ENCODE data around the gene TTLL10. TPM values are rescaled to one million over a fixed set of nuclear protein-coding genes. Genes with fewer than 3 reads are reported as not detected.

TTLL10 gene
- total RNA-seq, 1 experiment from 2014 or later, result 0.29 TPM

DNA sequence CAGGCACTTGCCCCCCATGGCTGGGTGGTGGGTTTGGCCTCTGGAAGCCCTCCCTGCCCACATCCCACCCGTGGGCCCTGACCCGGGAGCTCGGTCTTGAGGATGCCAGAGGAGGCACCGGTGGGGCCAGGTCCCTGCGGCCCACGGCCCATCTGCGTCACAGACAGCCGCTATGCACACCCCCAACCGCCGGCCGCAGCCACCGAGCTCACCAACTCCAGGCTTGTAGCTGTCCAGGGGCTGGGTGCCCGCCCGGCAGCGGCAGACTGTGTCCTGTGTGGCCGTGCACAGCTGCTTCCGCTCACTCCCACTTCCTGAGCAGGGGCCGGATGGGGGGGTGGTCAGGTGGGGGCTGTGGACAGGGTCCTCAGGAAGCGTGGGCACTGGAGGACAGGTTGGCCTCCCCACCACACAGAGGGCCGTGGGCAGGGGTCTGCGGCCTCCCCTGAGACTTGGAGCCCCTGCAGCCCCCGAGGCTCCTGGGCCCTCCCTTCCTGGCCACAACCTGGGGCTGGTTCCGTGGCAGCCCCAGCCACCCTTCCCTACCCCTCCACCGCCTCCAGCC is 39.2 kb downstream of the TTLL10 start:
- intact Hi-C loops (cut with micrococcal nuclease; ENCODE audit: unreplicated experiment), result no loop called here
- CTCF ChIA-PET, result no interaction called here
- BruUV-seq (replicated peaks), result no TSS peak
- DNase-seq, result no peak
- H3K36me3 ChIP-seq (ENCODE audit: control insufficient read depth, insufficient read depth, low read length), result no peaks in the 10 kb centered on the region
- Mint-ChIP-seq H3K4me3 (ENCODE audit: unreplicated experiment) (no peak overlapping the region), H3K4me1 (ENCODE audit: low read depth, unreplicated experiment) (no peaks in the 10 kb centered on the region), H3K27me3 (ENCODE audit: insufficient read depth, unreplicated experiment) (no peaks in the 10 kb centered on the region), H3K36me3 (ENCODE audit: insufficient read depth, unreplicated experiment) (peaks cover 9% of the 10 kb centered on the region), H3K9me3 (ENCODE audit: unreplicated experiment) (no peaks in the 10 kb centered on the region), H3K27ac (ENCODE audit: unreplicated experiment) (no peak overlapping the region)
- no peaks in the 10 kb centered on the region for H3K9me3 ChIP-seq
- TF ChIP-seq, protein P1, sequence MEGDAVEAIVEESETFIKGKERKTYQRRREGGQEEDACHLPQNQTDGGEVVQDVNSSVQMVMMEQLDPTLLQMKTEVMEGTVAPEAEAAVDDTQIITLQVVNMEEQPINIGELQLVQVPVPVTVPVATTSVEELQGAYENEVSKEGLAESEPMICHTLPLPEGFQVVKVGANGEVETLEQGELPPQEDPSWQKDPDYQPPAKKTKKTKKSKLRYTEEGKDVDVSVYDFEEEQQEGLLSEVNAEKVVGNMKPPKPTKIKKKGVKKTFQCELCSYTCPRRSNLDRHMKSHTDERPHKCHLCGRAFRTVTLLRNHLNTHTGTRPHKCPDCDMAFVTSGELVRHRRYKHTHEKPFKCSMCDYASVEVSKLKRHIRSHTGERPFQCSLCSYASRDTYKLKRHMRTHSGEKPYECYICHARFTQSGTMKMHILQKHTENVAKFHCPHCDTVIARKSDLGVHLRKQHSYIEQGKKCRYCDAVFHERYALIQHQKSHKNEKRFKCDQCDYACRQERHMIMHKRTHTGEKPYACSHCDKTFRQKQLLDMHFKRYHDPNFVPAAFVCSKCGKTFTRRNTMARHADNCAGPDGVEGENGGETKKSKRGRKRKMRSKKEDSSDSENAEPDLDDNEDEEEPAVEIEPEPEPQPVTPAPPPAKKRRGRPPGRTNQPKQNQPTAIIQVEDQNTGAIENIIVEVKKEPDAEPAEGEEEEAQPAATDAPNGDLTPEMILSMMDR (IDR thresholded peaks at IDR 0.05; ENCODE audit: insufficient read depth in 1 of 2, low read depth in 1 of 2, low read length in 1 of 2, severe bottlenecking in 1 of 2, unreplicated experiment in 1 of 2), result no peak
- no peaks in the 10 kb centered on the region for H3K27me3 ChIP-seq (replicated peaks; ENCODE audit: control insufficient read depth, insufficient read depth, low read length)
- POLR2A ChIA-PET, result no interaction called here
- H3K4me1 ChIP-seq, result no peaks in the 10 kb centered on the region
- no peak overlapping the region for H3K4me3 ChIP-seq (ENCODE audit: low read depth, low read length)

DNA sequence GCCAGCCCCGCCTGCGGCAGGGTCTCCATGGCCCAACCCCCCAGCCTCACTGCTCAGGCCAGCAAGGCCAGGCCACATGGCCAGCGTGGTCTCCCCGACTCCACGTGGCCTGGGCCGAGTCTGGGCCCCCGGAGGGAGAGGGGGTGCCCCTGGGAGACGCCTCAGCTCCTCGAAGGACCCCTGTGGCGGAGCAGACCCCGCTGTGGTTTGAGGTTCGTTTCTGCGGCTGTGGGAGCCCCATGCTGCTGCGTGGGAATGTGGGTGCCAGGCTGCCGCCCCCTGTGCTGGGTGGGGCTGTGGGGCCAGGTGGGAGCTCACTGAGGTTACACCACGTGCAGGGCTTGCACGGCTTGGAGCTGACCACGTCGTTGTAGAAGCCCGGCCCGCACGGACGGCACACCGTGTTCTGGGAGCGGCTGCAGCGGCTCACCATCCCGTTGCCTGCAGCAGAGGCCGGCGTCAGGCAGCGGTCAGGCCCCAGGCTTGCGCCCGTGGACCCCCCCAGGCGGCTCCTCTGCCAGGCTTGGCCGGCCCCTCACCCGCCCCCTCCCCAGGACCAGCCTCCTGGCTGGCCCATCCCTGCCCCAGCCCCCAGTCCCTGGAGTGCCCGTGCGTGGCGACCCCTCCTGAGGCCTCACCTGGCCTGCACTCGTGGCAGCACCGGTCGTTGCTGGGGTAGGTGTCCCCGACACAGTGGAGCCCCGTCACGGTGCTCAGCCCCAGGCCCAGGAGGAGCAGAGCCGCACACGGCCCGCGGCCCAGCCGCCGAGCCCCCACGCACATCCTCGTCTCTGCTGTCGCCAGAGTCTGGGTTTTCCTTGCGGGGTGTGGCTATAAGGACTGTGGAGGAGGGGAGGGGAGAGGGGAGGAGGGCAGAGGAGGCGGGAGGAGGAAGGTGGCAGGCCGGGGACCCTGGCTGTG is 39.9 kb downstream of the TTLL10 start, which contains the start of gene TNFRSF4:
TSS of gene TNFRSF4 (minus strand) at position 809 of the 921 bp plus-strand sequence. CDS start at position 783, 26 bp downstream.
- DNase-seq, result no peak
- H3K36me3 Mint-ChIP-seq (ENCODE audit: insufficient read depth, unreplicated experiment), result peaks cover 9% of the 10 kb centered on the region
- no peaks in the 10 kb centered on the region for H3K27me3 Mint-ChIP-seq (ENCODE audit: insufficient read depth, unreplicated experiment)
- ChIA-PET POLR2A (no interaction called here), CTCF (no interaction called here)
- Histone ChIP-seq H3K4me1 (no peaks in the 10 kb centered on the region), H3K27me3 (replicated peaks; ENCODE audit: control insufficient read depth, insufficient read depth, low read length) (no peaks in the 10 kb centered on the region), H3K4me3 (ENCODE audit: low read depth, low read length) (no peak within 1 kb of the TSS), H3K36me3 (ENCODE audit: control insufficient read depth, insufficient read depth, low read length) (no peaks in the 10 kb centered on the region), H3K9me3 (no peaks in the 10 kb centered on the region)
- no peak within 1 kb of the TSS for H3K27ac Mint-ChIP-seq (ENCODE audit: unreplicated experiment)
- no peaks in the 10 kb centered on the region for H3K4me1 Mint-ChIP-seq (ENCODE audit: low read depth, unreplicated experiment)
- BruUV-seq (replicated peaks), result no TSS peak
- TF ChIP-seq, protein P1 (IDR thresholded peaks at IDR 0.05; ENCODE audit: insufficient read depth in 1 of 2, low read depth in 1 of 2, low read length in 1 of 2, severe bottlenecking in 1 of 2, unreplicated experiment in 1 of 2), result no peak
- intact Hi-C loops (cut with micrococcal nuclease; ENCODE audit: unreplicated experiment), result no loop called here
- no peaks in the 10 kb centered on the region for H3K9me3 Mint-ChIP-seq (ENCODE audit: unreplicated experiment)
- no peak within 1 kb of the TSS for H3K4me3 Mint-ChIP-seq (ENCODE audit: unreplicated experiment)

DNA sequence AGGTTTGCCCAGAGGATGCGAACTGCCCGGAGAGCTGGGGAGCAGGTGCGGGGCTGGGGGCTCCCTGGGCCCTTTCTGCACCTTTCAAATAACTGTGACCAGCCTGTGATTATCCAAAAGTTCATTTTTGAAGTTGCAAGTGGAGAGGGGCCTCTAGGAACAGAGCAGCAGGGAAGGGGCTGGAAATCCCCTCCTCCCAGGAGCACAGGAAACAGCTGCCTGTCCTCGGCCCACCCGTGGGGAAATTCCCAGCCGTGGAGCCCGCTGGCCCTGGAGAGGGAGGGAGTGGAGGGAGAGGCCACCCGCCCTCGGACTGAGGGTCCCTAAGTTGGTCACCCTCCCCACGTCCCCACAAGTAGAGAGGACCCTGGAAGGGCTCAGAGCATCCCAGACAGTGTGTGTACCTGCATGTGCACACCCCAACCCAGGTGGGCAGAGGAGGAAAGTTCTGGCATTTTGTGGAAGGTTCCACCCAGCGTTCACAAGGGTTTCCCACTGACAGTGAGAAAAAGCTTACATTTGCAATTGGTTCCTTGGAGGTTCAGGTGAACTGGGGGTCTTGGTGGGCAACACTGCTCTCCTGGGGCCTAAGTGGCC is 41.5 kb downstream of the TTLL10 start:
- Histone ChIP-seq H3K4me3 (ENCODE audit: low read depth, low read length) (no peak overlapping the region), H3K4me1 (no peaks in the 10 kb centered on the region), H3K27me3 (replicated peaks; ENCODE audit: control insufficient read depth, insufficient read depth, low read length) (no peaks in the 10 kb centered on the region), H3K9me3 (no peaks in the 10 kb centered on the region), H3K36me3 (ENCODE audit: control insufficient read depth, insufficient read depth, low read length) (no peaks in the 10 kb centered on the region)
- intact Hi-C loops (cut with micrococcal nuclease; ENCODE audit: unreplicated experiment), result no loop called here
- peaks cover 15% of the 10 kb centered on the region for H3K36me3 Mint-ChIP-seq (ENCODE audit: insufficient read depth, unreplicated experiment)
- ChIA-PET POLR2A (no interaction called here), CTCF (interaction anchor here (1.2 kb wide), 1 partner anchor 93 kb away, joined by 3 read pairs; no protein-coding TSS in a partner anchor)
- no peak for DNase-seq
- H3K27me3 Mint-ChIP-seq (ENCODE audit: insufficient read depth, unreplicated experiment), result no peaks in the 10 kb centered on the region
- H3K4me1 Mint-ChIP-seq (ENCODE audit: low read depth, unreplicated experiment), result no peaks in the 10 kb centered on the region
- H3K27ac Mint-ChIP-seq (ENCODE audit: unreplicated experiment), result no peak overlapping the region
- no peaks in the 10 kb centered on the region for H3K9me3 Mint-ChIP-seq (ENCODE audit: unreplicated experiment)
- TF ChIP-seq, protein P1 (IDR thresholded peaks at IDR 0.05; ENCODE audit: insufficient read depth in 1 of 2, low read depth in 1 of 2, low read length in 1 of 2, severe bottlenecking in 1 of 2, unreplicated experiment in 1 of 2), result no peak
- BruUV-seq (replicated peaks), result no TSS peak
- no peak overlapping the region for H3K4me3 Mint-ChIP-seq (ENCODE audit: unreplicated experiment)

All from Caco-2 (cell line).